HG03025 (cell line): Measurements from ENCODE around the gene MEF2D.

Experiments
- ATAC-seq: cut with Tn5 transposase; IDR thresholded peaks from one replicate; pipeline ENCODE4 v1.9.1; 2021; ENCODE audit warnings: mild to moderate bottlenecking, moderate library complexity; ENCODE audit not compliant: unreplicated experiment, low FRiP score

Gene MEF2D

DNA sequence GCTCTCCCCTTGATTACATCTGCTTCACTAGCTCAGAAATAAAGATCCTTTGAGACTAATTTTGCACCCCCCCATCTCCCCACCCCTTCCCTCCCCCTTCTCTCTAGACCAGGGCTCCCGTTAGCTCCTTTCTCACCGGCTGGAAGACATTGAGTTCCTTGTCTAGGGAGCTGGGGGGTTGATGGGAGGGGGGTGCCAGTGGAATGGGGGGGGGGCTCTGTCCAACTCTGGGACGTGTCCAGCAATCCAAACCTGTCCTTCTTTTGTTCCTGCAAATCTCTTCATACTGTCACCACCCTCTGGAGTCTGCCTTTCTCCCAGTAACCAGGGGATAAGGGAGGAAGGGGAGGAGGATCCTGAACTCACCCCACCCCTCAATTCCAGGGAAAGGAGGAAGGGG, 69.7 kb downstream of the MEF2D start:
- no peak for ATAC-seq

DNA sequence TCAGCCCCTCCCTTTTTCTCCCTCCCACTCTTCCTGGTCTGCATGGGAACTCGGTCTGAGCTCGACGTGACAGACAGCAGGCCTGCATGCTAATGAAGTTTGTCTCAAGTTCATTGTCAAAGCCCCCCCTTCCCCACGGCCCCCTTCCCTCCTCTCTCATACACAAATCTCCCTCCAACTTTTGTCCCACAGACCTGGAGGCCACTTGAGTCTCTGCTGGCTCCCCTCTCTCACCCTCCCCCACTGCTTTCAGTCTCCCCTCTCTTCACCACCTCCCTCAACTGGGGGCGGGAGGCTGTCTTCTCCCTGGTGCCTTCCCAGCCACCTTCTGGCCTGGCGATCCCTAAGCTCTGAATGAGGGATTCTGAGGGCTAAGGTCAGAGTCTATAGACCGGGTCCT, 70.3 kb downstream of the MEF2D start:
- ATAC-seq: no peak

DNA sequence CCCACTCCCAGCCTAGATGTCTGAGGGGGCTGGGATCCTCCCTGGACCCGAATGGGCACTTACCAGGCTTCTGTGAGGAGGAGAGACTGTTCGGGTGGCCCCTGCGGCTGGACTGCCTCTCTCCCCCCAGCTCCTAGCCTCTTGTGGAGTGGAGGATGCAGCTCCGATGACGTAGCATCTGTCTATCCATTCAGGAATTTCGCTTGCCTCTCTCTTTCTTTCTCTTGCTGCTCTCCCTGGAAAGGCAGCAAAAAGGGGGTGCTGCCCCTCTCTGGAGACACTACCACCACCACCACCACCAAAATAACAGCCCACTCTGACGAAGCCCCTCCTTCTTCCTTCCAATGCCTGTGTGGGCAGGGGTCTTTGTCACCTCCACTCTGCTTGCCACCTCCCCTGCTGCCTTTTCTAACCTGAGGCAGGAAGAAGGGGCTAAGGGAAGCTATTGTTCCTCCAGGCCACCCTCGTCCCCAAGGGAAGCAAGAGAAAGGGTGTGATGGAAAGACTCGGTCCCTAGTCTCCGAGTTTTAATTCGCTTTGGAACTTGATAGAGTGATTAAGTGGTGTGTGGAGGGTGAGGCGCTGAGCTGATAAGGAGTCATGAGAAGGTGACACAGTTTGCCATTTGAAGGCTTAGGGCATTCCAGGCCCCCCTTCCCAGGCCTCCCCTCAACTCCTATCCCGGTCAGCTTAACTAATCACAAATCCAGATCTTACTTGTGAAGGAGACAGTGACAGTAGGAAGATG, 71.1 kb downstream of the MEF2D start:
- no peak for ATAC-seq

DNA sequence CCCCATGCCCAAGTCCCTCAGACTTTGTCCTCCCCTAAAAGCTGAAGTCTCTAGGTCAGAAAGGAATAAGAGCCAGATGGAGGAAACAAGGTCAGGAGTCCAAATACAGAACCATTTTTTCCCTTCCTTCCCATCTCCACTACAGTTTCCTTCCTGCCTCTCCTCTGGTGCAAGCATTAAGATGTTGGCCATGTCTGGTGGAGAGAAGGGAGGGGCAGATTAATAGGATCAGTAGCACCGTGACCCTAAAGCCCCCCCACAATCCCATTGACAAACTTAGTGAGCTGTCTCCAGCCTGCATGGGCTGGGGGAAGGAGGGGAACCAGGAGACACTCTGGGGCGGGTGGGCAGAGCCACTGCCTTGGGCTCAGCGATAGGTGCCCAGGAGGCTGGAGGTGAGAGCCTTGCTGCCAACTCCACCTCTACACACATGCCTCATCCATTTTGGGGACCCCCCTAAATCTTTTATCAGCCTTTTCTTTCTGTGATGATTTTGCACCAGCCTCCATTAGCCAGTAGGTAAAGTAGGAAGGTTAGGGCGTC, 71.8 kb downstream of the MEF2D start:
- no peak for ATAC-seq

DNA sequence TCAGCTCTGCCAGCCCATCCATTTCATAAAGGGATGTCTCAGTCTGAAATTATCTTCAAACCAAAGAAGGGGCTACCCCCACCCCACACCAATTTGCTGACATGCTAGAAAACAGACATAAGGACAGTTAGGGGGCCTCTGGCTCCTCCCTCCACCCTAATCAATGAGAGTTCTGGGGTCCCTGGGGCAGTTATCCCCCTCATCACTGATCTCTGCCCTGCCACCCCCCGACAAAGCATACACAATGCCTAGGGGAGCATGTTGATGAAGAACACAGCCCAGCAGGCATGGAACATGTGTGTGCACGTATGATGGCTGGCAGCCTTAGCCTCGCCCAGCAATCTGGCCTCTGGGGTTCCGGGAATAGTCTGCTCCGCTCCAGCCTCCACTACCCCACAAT, 72.6 kb downstream of the MEF2D start:
- no peak for ATAC-seq

DNA sequence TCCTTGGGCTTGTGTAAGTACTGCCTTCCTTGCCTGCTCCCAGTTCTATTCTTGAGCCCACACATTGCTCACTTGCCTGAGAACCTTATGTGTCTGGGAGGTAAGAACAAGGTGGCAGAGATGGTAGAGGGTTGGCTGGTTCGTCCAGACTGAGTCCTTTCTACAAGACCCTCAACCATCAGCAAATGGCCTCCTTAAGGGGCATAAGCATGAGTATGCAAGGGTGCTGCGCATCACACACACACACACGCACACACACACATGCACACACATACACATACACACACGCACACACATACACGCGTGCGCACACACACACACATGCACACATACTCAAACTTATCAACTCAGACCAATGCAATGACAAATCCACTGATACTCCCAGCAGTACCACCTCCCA, 74.6 kb downstream of the MEF2D start:
- ATAC-seq: no peak

DNA sequence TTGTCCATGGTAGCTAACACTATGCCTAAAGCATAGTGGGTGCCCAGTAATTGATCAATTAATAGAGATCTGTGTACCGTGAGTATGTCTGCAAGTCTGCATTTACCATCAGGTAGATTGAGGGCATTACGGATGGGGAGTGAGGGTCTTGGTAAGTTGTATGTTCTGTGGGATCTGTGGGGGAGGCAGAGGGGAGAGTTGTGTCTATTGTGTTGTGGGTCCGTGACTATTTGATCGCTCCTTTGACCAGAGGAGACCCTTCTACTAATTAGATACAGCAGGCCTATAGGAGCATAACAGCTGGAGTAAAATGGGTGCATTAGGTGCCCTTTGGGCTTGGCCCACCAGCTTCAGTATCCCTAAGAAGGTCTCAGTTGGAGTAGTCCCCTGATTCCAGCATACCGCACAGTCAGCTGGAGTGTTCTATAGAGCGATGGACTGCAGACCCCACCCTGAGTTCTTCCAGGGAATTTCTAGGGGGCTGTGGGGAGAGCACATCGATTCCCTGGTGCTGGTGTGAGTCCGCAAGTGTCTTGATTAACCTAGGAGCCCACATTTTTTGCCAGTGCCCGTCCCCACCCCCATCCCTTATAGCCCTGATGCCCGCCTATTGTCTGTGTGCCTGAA, 75.7 kb downstream of the MEF2D start:
- ATAC-seq: no peak

DNA sequence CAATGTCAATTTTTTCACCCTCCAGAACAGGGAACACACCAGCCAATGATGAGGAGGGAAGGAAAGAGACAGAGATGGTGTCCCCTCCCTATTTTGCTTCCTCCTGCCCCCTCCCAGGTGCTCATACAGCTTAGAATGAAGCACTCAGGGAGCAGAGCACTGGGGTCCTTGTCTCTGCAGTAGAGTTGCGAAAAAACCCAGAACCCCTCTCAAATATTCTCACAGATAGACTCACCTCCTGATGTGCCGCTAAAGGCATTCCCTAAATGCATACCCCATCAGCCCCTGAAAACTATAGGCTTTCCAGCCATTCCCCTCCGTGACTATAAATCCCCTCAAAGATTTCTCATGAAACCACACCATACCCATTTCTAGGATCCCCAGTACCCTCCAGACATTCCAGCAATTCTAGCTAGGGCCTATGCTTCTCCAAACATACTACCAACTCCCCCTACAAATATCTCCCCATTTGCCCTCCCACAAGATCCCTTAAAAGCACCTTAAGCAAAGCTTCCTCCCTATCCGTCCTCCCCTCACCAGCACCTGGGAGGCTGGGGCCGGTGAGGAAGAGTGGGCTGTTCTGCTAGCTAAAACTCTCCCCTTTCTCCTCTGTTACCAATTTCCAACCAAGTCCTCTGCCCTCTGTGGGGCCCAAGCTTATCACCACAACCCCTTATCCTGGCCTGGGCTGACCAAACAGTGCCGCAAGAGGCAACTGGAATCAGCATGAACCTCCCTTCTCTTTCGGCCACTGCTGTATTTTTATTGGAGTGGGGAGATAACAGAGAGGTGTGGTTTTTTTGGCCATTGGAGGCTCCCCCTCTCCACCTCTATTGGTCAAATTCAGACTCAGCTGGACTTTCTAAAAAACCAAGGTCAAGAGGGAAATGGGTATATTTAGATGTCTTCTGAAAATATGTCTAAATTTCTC, 76.9 kb downstream of the MEF2D start:
- no peak for ATAC-seq

DNA sequence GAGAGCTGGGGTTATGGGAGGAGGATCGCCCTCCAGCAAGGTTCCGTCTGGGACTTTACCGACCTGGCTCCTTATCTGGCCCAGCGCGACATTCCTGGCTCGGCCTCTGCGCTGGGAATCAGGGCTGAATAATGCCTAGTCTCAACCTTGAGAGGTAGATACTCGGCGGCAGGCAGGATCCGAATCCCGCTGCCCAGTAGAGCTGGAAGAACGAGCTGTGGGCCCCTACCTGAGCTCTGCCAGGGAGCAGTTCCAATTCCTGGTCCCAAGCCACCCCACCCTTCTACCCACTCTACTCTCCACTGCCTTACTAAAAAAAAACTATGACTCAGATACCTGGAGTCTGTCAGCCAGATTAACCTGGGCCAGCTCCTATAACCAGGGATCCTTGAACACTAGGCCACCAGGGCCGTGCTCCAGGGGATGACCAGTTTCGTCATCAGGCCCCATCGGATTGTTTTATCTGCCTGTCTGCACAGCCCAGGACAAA, 77.9 kb downstream of the MEF2D start:
- no peak for ATAC-seq

DNA sequence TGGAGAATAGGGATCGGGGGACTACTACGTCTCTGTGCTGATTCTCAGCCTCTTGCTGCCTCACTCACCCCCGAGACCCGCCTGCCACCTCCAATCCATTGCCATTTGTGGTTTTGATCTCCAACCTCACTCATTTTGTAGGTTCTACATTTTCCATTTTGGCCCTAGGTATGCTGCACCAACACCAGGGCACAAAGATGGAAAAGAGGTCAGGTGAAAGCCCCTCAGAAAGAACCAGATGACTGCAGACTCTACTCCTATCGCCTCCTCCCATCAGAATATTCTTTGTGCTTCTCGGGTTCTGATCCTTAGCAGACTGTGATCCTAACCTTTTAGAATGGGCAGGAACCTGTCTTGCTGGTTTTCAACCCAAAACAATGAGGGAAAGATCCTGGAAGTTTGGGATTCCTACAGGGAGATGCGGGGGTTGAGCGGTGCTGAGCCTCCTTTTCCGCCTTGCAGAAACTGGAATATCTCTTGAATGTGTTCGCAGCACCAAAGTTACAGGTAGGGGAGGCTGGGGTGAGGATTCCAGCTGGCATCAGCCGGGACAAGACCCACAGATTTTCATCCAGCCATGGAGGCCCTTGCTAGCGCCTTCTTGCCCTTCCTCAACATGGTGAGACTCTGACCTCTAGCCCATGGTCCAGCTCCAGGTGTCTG, 78.5 kb downstream of the MEF2D start:
- no peak for ATAC-seq

DNA sequence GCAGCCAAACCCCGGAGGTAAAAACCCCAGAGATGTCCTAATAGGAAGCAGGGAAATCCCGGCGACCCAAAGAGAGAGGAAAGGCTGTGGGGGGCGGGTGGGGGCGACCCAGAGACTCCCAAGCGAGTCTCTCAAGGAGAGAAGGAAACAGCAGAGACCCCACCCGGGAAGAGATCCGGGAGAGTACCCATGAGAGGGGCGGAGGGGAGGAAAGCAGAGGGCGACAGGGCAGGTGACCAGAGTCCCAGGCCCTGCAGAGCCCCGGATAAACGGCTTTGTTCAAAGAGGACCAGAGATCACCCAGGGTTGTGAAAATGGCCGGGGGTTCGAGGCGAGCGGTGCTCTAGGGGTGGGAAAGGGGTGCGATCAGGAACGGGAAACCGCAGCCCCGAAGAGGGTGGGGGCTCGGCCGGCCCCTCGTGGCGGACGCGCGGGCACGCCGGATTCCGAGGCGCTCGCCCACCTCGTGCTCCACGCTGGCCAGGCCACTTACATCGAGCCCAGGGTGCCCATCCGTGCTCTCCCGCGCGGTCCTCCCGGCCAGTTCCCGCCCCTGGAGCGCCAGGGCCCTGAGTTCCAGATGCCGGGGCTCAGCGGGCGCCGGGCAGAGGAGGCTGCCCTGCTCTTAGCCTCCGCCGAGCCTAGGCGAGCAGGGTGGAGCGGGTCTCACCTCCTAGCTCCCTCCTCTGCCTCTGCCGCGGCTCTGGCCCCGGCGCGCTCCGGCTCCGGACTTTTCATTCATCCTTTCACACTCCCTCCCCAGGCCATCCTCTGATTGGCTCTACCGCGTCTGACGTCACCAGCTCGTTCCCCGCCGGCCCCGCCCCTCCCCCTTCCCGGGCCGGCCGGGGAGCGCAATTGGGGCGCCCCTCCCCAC, 79.3 kb downstream of the MEF2D start:
- ATAC-seq: no peak

DNA sequence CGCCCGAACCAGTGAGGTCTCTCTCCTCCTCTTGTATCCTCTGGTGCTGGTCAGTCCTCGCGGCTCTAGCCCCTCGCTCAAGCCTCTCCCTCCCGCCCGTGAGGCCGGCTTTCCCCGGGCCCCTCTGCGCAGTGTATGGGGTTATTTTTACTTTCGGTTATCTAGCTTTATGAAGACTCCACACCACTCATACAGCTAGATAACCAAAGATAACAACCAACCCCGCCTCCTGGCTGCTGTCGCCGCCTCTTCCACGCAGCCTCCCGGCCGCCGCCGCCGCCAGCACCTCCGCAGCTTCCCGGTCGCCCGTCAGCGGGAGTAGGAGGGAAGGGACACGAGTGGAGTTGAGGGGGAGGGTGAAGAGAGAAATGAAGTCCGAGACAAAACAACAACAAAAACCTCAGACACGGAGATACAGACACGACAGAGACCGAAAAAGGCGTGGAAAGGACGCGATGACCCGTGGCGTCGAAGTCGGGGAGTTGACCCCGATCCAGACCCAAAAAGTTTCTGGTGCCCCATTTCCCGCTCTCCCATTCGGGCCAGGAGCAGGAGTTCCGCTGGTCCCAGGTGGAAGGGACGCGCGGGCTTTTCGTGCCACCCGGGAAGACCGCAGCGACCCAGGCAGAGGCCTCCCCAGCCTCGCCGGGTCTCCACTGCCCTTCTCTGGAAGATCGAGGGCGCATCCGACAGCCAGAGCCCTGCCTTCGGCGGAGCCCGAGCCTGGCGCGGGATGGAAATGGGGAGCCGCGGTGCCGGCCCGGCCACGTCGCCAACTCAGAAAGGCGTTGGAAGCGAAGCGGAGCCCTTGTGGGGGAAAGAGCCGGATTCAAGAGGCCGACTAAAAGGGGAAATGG, 80.1 kb downstream of the MEF2D start:
- ATAC-seq: no peak

DNA sequence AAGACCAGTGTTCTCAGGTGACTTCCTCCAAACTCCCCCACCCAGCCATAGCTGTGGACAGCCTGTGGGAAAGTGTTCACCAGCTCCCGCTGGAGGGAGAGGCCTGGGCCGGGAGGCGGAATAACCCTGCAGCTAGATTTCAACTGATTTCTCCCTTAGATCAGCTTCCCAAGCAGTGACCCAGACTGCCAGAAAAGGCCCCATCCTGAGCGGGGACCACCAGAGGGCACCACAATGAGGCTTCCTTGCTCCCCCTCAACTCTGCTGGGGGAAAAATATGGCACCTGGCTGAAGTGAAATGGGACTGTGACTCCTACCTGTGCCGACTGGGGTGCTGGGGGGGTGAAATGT, 80.7 kb downstream of the MEF2D start:
- ATAC-seq: no peak

DNA sequence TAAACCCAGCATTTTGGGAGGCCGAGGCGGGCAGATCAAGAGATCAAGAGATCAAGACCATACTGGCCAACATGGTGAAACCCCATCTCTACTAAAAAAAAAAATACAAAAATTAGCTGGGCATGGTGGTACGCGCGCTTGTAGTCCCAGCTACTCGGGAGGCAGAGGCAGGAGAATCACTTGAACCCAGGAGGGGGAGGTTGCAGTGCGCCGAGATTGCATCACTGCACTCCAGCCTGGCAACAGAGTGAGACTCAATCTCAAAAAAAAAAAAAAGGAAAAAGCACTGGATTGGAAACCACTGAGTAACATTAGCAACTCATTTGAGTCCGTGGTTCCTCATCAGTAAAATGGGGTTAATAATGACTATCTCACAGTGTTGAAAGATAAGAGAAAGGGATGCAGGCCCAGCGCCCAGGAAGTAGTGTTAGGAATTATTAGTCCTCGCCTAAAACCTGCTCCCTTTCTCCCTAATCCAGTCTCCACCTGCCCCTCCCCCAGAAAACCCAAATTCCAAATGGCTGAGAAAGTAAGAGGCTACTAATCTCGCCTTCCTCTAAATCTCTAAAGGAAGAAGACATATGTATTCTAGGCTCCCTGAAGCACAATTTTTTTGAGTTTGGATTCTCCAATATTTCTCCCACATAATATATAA, 82.0 kb downstream of the MEF2D start:
- ATAC-seq: no peak

DNA sequence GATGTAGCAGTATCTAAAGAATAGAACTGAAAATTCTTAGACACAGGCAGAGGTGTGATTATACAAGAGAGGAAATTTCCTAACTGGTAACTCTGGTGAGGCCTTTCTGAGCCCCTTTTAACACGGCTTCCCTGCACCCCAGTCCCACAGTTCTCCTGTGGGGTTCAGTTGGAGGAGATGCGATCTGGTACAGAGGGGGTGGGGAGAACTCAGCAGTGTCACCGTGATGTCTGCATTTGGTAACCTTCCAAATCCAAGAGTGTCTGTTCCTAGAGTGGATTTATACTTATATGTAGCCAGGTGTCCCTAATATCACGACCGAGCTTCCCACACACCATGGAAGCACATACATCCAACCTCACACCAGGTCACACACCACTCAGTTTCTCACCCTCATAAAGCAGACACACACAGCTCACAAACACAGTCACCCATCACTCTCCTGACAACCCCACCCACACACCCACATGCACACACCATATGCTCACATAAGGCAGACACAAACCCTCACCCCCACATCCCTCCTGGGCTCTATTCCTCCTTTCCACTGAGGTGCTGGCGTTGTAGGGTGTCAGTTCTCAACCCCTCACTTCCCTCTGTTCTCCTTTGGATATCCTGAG, 83.1 kb downstream of the MEF2D start:
- ATAC-seq: no peak

DNA sequence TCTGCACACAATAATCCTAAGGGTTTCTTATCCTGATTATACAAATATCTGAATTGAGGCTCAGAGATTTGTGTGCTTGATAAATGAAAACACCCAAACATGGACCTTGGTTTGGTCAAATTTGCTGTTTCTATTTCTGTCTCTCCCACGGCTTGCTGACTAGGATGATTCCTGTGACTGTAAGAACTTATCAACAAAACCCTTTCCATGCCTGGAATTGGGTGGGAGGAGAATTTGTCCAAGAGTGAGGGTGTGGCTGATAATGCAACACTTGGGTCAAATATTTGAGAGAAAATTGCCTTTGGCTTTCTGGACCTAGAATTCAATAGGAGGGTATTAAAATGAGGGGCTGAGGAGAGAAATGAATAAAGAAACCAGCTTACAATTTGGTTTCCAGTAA, 83.6 kb downstream of the MEF2D start:
- no peak for ATAC-seq

DNA sequence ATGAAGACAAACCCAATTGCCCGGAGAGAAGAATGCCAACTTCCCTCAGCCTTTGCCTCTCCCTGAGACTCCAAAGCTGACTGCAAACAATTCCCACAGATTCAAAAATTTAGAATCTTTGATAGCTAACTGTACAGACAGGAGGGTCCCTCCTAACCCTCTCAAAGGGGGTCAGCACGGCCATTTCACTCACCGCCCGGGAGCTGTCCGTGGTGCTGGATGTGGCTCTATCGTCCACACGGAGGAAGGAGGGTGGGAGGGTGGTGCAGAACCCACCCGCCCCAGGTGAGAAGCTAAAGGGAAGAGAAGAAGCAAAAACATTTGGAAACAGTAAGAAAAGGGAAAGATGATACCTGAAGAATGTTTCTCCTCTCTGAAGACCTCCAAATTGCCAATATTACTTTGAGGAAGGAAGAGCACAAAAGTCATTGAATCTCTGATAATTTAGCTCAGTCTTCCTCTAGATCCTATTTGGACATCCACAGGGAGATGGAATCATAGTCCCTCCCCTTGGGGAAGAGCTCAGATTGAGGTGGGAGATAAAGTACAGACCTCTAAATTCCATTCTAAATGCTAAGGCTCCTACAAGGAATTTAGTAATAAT, 86.0 kb downstream of the MEF2D start:
- no peak for ATAC-seq
